Measurements from ENCODE around the gene RPUSD3.

DNA sequence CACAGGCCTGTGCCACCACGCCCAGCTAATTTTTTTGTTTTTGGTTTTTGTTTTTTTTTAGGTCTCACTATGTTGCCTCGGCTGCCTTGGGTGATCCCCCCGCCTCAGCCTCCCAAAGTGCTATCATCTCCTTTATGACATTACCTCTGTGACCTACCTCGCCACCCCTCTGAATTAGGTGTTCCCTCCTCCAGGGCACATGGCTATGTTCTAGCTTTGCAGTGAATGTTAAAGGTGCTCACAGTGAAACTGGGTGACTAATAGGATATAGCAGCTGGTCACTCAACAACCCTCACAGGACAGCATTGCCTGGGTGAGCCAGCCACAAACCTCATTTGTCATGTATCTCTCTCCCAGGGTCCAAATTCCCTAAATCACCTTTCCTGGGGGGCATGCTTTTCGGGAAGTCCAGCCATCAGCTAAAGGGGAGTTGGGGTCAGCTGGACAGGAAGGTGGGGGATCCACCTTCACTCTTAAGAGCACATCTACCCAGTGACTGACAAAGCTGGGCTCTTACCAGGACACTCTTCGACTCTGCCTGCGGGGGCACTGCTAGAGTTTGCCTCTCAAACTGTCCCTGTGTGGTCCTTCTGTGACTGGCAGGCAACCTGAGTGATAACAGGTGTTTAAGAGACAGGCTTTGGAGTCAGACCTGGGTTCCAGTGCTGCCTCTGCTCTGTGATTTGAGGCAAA lies 35.3 kb downstream of the RPUSD3 start:
- TF ChIP-seq CTCF (IDR thresholded peaks at IDR 0.05): no peak
- no peak for TF ChIP-seq POLR2A (IDR thresholded peaks at IDR 0.05)

All from lower leg skin (tissue), 3 donors.